Mesenteric fat pad (tissue), 1 donor: ENCODE results near the gene OR52E8. TPM values are rescaled to one million over a fixed set of nuclear protein-coding genes. Genes with fewer than 3 reads are reported as not detected.

Experiments
- DNase-seq: peaks from one replicate; pipeline ENCODE4 v3.0.0-alpha.2; 2020; ENCODE audit warnings: low spot score
- long read RNA-seq: library from polyadenylated mRNA; unstranded; transcript quantifications from one replicate; pipeline ENCODE4 v2.0.0, GENCODE V29; 2020
- total RNA-seq: library from RNA; stranded (reverse); fragmentation: NEBNext Ultra II Directional; extraction: Animal tissue kit (Norgen Biotek cat#: 25700); gene quantifications from one replicate; pipeline ENCODE4 v1.2.1, GENCODE V29; 2021
- donor health status: DM: yes; HTN: yes; CAD: no.

The OR52E8 gene
- not detected for total RNA-seq
- long read RNA-seq, result 0 reads

GRCh38 chr11:5857590-5857989 is at the start of gene OR52E8:
Gene OR52E8 (minus strand): TSS chr11:5857690. CDS start chr11:5857690, 0 bp downstream.
- DNase-seq, result no peak

DNA sequence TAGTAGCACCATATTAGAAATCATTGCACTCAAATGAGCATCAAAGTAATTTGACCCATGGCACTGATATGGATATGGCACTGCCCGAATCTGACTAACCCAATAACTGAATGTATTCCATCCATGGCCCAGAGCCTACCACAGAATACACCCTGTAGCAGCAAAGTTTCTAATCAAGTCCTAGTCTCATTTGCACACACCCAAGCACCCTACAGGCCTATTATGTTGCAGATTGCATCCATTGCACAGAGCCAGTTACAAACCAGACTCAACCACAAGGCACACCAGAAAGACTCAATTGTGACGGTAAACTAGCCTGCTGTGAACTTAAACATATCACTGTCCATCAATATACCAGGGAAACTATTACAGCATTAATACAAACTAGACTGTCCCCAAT is 42.0 kb upstream of the OR52E8 start:
- no peak for DNase-seq

- DNase-seq, result no peak
Observed at GRCh38 chr11:5892908-5893307, 35.4 kb upstream of the OR52E8 start, which contains the start of gene OR52E5. Gene OR52E5 (plus strand): TSS chr11:5893208. CDS start chr11:5900777, 7,569 bp downstream.

DNA sequence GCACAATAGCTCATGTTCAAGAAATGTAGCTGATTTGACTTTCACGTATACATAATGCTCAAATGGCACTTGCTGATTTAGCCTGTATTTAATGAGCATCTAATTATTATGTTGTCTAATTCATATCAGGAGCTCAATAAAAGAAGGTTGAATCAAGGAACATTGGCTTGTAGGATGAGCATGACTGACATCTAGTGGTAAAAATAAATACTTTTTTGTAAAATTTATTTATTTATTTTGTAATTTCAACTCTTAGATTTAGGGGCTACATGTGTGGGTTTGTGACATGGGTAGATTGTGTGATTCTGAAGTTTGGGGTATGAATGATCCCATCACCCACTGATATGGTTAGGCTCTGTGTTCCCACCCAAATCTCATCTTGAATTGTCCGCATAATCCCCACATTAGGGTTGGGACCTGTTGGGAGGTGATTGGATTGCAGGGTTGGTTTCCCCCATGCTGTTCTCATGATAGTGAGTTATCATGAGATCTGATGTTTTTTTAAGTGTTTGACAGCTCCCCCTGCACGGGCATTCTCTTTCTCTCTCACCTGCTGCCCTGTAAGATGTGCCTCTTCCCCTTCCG is 33.8 kb upstream of the OR52E8 start:
- DNase-seq, result no peak

DNA sequence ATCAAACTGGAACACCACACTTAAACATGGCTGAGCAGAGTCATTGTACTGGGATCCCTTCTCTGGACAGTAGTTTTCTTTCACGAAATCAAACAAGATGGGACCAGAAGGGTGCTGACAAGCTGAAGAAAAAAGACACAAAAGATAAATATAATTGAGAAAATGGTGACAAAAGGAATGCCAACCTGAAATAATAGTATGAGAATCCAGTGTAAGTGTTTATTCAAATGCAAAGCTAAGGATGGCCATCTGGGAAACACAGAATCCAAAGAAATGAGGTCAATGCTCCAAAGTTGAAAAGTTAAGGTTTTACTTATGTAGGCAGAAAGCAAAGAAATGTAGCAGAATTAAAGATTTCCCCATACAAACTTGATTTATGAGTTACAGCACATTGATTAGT is 30.2 kb upstream of the OR52E8 start:
- no peak for DNase-seq

DNA sequence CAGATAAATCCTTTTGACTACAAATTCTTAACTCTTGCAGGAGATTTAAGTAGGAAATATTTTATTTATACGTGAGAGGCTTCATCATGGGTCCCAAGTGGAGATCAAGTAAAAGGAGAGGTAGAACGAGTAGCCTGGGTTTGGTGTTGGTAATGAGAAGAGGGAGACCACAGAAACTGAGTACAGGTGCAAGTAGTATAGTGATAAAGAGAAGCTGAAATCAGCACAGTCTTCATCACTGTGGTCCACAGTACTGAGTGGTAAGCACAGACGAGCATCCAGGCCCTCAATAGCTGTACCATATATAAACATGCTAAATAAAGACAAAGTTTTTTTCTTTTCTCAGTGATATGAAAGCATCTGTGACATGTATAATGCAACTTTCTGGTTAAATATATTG is 29.7 kb upstream of the OR52E8 start:
- no peak for DNase-seq

- no peak for DNase-seq
Observed at GRCh38 chr11:5881756-5882155, 24.3 kb upstream of the OR52E8 start.

DNA sequence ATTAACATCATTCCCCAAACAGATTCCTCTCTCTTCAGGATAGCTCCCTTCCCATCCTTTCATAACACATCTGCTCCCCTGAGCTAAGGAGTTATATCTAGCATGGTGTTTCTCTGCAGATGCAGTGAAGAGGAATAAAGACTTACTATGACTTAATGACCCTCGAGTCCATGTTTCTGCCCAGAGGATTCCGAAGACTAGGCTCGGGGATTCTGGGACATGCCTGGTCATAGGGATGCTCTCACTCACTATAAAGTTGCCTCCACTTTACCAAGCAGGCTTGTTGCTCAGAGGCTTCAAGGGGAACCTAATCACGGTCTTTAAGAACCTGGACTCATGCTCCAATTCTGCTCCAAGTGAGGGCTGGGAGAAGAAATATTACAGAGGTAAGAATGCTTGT is 22.8 kb upstream of the OR52E8 start, which contains the start of gene OR52E4:
Gene OR52E4 (plus strand): TSS at position 301 of the 400 bp plus-strand sequence. CDS start 3,664 bp downstream, outside the sequence.
- no peak for DNase-seq

DNA sequence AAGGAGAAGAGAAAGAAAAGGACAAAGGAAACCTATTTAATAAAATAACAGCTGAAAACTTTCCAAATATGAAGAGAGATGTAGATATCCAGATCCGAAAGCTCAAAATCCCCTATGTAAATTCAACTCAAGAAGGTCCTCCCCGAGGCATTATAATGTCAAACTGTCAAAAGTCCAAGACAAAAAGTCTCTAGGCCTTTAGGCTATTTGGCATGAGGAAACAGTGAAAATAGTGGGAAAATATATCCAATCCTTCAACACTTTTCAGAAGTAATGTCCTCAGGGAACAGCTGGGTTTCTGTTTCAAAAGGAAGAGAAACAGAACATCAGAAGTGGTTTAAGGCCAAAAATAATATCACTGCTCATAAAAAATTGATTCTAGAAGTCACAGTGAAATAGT is 21.1 kb upstream of the OR52E8 start:
- no peak for DNase-seq

DNA sequence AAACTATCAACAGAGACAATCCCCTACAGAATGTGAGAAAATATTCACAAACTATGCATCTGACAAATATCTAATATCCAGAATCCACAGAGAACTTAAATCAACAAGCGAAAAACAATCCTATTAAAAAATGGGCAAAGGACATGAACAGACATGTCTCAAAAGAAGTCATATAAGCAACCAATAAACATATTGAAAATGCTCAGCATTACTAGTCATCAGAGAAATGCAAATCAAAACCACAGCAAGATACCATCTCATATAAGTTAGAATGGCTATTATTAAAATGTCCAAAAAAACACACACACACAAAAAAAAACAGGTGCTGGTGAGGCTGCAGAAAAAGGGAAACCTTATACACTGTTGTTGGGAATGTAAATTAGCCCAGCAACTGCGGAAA is 8.3 kb upstream of the OR52E8 start:
- DNase-seq, result no peak

DNA sequence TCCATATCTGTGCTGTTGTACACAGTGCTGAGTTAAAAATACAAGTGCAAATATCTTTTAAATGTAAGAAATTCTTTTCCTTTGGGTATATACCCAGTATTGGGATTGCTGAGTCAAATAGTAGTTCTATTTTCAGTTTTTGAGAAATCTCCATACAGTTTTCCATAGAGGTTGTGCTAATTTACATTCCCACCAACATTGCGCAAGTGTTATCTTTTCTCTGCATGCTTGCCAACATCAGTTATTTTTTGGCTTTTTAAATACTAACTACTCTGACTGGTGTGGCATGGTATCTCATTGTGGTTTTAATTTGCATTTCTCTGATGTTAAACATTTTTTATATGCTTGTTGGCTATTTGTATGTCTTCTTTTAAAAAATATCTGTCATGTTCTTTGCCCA is 6.5 kb downstream of the OR52E8 start:
- DNase-seq, result no peak

DNA sequence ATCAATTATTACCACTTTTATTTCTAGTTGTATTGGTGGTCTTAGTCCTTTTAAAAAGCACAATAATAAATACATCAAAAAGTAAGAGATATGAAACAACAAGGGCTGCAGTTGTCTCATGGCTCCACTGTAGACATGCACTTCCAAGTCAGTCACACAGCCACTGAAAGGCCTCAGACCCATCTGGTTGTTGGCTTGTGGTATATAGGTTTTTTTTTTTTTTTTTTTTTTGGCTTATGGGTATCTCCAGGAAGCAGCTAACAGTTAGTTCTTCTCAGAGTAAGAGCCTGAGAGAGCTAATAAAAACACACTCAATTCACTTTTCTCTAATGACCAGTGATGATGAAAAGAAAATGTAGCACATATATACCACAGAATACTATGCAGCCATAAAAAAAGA is 9.8 kb downstream of the OR52E8 start:
- DNase-seq, result no peak

DNA sequence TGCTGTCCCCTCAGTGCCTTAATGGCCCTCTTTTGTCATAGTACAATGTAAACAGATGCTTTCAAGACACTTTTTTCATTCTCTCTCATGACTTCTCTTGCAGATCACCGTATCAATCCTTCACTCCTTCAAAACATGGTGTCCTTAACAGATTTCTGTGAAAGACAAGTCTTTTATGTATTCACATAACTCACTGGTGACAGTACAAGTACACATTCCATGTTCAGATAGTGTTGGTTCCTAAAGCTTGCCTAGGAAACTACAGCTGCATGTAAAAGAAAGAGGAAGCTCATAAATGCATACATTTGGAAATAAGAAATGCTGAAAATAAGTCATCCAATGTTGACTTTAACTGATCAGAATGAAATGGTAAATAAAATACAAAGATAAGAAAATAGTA is 10.8 kb downstream of the OR52E8 start:
- DNase-seq, result no peak

DNA sequence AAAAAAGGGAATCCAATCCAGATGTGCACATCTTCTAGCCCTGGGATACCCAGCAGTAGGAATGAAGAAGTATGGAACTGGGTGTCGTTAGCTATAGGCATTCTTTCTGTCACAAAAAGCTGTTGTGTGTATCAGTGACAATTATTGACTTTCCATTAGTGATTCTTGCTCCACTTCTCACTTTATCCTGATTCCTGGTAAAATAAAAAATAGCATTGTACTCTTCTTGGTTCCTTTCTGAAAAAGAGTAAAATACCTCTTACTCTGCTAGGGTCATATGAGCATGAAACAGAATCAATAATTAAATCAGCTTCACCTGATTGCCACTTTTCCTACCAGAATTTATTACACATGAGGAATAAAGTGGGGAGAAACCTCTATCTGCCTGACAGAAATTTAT is 15.7 kb downstream of the OR52E8 start, which contains the start of gene OR52E6:
Gene OR52E6 (minus strand): TSS at position 101 of the 400 bp plus-strand sequence. CDS start 0 bp downstream, at position 101.
- no peak for DNase-seq

GRCh38 chr11:5837695-5838094 is 19.8 kb downstream of the OR52E8 start:
- DNase-seq, result no peak

DNA sequence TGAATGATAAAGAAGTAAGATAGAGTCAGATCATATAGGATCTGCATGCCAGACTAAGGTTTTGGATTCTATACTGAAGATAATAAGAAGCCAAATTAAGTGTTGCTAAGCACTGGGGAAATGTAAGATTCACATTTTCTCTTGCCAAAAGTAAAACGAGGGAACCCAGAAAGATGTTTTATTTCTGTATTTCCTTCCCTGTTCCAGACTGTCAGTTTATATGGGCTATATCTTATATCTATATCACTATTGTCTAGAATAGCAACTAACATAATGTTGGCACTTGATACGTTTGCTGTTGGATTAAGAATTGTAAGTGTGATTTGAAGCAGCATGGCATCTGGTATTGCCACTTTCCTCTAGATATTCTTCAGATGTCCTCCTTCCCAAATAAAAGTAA is 24.0 kb downstream of the OR52E8 start:
- no peak for DNase-seq

DNA sequence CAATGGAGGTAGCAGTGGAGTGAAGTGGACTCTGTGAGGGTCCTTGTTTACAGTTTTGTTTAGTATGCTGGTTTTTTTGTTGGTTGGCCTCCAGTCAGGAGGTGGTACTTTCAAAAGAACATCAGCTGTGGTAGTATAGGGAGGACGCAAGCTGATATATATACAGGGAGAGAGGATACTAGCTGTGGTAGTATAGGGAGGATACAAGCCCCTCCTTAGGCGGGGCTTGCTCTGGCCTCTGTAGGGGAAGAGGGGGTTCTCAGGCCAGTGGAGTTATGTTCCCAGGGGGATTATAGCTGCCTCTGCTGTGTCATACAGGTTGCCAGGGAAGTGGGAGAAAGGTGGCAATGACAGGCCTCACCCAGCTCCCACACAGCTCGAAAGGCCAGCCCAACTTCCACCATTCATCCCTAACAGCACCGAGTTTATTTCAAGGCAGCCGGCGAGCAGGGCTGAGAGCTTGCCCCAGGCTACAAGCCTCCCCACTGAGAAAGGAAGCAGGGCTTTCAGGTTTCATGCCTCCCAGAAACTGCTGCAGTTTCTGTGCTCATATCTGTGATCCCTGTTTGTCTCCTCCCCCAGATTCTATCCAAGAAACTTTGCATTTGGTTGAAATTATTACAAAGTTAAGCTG is 26.2 kb downstream of the OR52E8 start:
- DNase-seq, result no peak

DNA sequence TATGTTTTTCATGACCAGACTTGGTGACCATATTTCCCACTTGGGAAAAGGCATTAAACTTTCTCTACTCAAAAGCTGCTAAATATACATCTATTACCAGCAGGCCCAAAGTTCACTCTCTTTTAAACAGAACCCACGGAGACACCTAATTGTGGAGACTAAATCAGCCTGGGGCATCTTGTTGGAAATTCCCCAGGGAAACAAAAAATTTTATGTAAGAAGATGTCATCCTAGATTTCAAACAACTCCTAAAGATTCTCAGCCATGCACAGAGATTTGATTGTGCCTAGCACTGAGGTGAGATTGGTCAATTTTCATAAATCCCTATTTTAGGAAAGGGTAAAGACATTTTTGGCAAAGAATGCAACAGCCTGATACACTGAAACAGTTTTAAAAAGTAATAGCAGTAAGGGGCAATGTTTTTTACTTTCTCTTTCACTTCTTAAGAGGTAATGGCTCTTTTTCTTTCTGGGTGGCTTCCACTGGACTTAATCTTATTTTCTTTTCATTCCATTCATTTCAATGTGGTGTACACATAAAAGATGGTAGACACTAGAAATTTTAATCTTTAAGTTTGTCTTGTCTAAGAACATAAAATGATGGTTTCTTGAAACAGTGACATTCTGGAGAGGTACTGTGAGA is 39.1 kb downstream of the OR52E8 start:
- DNase-seq, result no peak

GRCh38 chr11:5815534-5815933 is 42.0 kb downstream of the OR52E8 start:
- no peak for DNase-seq

- no peak for DNase-seq
Observed at GRCh38 chr11:5809905-5810795, 47.3 kb downstream of the OR52E8 start.

DNA sequence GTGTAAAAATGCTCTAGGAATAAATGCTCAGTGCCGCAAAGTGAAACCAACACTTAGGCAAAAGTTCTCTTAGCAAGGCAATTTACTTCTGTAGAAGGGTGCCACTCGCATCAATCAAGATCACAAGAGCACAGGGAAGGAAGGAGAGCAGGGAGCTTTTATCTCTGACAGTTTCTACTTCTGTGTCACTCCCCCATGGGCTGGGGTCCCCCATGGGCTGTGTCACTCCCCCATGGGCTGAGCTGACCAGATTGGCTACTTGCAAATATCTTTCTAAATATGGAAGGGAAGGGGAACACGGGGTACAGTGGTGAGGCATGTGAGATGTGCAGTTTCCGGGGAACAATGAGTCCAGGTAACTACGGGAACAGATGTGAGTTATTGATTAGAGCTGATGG is 48.4 kb downstream of the OR52E8 start:
- no peak for DNase-seq
